ENCODE data around the gene GNGT1. TPM values are rescaled to one million over a fixed set of nuclear protein-coding genes. Genes with fewer than 3 reads are reported as not detected.

Gene GNGT1
- total and polyA plus RNA-seq, 2 of the 13 experiments (the other 11 are each of a cell fraction or from before 2014, with no cell fraction given): not detected

- no peaks in the 10 kb centered on the region for H3K79me2 ChIP-seq (ENCODE audit: insufficient read depth, low read length)
- intact Hi-C loops (cut with micrococcal nuclease; ENCODE audit: unreplicated experiment) (no loop called here), in situ Hi-C loops (cut with HindIII; ENCODE audit: extremely low pct_ligation_motif_present, low pct_unique_long_range_greater_than_20kb) (no loop called here)
- no peak within 1 kb of the TSS for H3K9ac ChIP-seq (ENCODE audit: insufficient read depth, low read depth, low read length)
- 0 out of 2 replicates have a peak, but pooled peaks cover 5% of the 10 kb centered on the region for H3K4me1 ChIP-seq (ENCODE audit: insufficient read depth, low read length)
- WGBS (ENCODE audit: low lambda C conversion rate): 8% methylated on average over 15 of the region's 49 CpGs
- no peaks in the 10 kb centered on the region for H3K9me3 ChIP-seq (ENCODE audit: low read length)
- no peak within 1 kb of the TSS for H2AFZ ChIP-seq (ENCODE audit: low read length)
- BruUV-seq (replicated peaks): no TSS peak
- CTCF ChIA-PET (ENCODE audit: low intra/inter-chr PET ratio, low total read pairs): interaction anchor here (0.6 kb wide), 1 partner anchor 9 kb away, joined by 3 read pairs; no protein-coding TSS in a partner anchor
- POLR2A ChIA-PET: no interaction called here
- H3K4me3 ChIP-seq (replicated peaks in 1 of 3; ENCODE audit: insufficient read depth in 1 of 3, low read depth in 2 of 3, low read length in 3 of 3): peak within 1 kb of the TSS in 2 of 3 experiments; percentile 26 to 52; a peak in 3 of 6 replicates
- TF ChIP-seq ZNF639 (CRISPR knock-in tag; conservative IDR thresholded peaks at IDR 0.05): no peak
- TF ChIP-seq ZNF687 (CRISPR knock-in tag; IDR thresholded peaks at IDR 0.05): 0 out of 2 replicates have a peak, but pooled peaks have one; percentile 15
- peak; percentile 47; the same call in 1 of the 2 replicates for TF ChIP-seq MAFF (IDR thresholded peaks at IDR 0.05; ENCODE audit: low read depth, low read length)
- TF ChIP-seq ZNF343 (CRISPR knock-in tag; IDR thresholded peaks at IDR 0.05): no peak
- peak; percentile 46 for TF ChIP-seq HNRNPLL (IDR thresholded peaks at IDR 0.05; ENCODE audit: low read depth, low read length, poor library complexity, severe bottlenecking)
- TF ChIP-seq MAFK (conservative IDR thresholded peaks at IDR 0.05 in 1 of 2, IDR thresholded peaks at IDR 0.05 in 1 of 2; ENCODE audit: low read length in 2 of 2): peak; percentile 48 to 69; a peak in 3 of 4 replicates
- peak; percentile 78; the same call in 1 of the 2 replicates for TF ChIP-seq ZNF800 (CRISPR knock-in tag; IDR thresholded peaks at IDR 0.05)
- no peak within 1 kb of the TSS for H3K27ac ChIP-seq (ENCODE audit: extremely low read length, insufficient read depth, low read length)
- no peaks in the 10 kb centered on the region for H3K36me3 ChIP-seq (replicated peaks in 1 of 2; ENCODE audit: control insufficient read depth in 1 of 2, insufficient read depth in 2 of 2, low read length in 2 of 2)
- FAIRE-seq (no peak), DNase-seq (ENCODE audit: low spot score) (peak; percentile 2), ATAC-seq (peak; percentile 94)
- peaks cover 4 to 20% of the 10 kb centered on the region in 2 experiments; a peak in 2 of 5 replicates for H3K27me3 ChIP-seq (ENCODE audit: control insufficient read depth in 1 of 2, insufficient read depth in 2 of 2, low read length in 2 of 2)
- peak within 1 kb of the TSS; percentile 53 for H3K4me2 ChIP-seq (ENCODE audit: low read depth, low read length)
- H4K20me1 ChIP-seq (ENCODE audit: insufficient read depth, low read length): no peaks in the 10 kb centered on the region
These were observed 15.8 kb upstream of the GNGT1 start, which contains the start of gene TFPI2 for GRCh38 chr7:93890464-93891068. TSS of gene TFPI2 (minus strand) at chr7:93890753. CDS start at chr7:93890678, 75 bp downstream.

Measured in HepG2 (cell line).